Regular cardiac myocyte (primary cell): ENCODE data around the gene E2F8. TPM values are rescaled to one million over a fixed set of nuclear protein-coding genes. Genes with fewer than 3 reads are reported as not detected.

ENCODE experiments used
- total RNA-seq: library from RNA; depleted of rRNA; stranded (reverse); fragments of >200 nt; gene quantifications from 2 replicates; pipeline ENCODE4 v1.2.3, GENCODE V29; 2014

Gene E2F8, protein sequence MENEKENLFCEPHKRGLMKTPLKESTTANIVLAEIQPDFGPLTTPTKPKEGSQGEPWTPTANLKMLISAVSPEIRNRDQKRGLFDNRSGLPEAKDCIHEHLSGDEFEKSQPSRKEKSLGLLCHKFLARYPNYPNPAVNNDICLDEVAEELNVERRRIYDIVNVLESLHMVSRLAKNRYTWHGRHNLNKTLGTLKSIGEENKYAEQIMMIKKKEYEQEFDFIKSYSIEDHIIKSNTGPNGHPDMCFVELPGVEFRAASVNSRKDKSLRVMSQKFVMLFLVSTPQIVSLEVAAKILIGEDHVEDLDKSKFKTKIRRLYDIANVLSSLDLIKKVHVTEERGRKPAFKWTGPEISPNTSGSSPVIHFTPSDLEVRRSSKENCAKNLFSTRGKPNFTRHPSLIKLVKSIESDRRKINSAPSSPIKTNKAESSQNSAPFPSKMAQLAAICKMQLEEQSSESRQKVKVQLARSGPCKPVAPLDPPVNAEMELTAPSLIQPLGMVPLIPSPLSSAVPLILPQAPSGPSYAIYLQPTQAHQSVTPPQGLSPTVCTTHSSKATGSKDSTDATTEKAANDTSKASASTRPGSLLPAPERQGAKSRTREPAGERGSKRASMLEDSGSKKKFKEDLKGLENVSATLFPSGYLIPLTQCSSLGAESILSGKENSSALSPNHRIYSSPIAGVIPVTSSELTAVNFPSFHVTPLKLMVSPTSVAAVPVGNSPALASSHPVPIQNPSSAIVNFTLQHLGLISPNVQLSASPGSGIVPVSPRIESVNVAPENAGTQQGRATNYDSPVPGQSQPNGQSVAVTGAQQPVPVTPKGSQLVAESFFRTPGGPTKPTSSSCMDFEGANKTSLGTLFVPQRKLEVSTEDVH
- under 0.01 and 0.77 TPM in 2 replicates for total RNA-seq

DNA sequence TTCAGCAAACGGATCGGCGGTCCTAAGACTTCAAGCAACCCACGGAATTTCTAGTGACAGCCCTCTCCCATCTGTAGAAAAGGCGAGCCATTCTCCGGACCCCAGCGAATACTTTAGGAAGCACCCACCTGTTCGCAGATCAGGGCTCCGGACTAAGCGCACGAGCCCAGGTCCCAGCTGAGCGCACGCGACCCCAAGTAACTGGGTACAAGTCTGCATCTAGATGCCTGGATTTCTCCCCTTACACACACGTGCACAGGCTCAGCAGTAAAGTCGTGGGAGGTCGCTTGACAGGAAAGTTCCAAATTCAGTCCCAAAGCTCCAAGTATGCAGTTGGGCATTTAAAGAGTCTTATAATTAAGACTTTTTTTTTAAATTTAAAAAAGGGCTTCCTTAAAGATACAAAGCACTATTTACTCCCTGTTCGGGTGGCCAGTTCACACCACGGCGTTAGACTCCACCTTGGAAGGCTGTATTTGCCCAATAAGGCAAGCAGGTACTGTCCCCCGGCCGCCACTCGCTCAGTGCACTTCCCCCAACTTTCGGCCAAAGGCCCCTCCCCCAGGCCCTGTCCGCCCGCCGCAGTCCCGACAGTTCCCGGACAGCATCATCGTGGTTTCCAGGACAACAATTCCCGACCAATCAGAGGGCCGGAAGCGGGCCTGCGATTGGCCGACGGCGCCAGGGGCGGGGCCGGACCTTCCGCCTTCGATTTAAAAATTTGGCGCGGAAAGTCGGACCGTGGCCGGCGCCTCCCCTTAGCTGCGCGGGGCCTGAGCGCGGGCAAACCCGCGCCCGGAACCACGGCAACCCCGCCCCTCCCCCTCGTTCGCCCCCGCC is at the start of gene E2F8:
Gene E2F8 (minus strand): TSS at position 526 of the 840 bp plus-strand sequence. CDS start 824 bp downstream, outside the sequence.

DNA sequence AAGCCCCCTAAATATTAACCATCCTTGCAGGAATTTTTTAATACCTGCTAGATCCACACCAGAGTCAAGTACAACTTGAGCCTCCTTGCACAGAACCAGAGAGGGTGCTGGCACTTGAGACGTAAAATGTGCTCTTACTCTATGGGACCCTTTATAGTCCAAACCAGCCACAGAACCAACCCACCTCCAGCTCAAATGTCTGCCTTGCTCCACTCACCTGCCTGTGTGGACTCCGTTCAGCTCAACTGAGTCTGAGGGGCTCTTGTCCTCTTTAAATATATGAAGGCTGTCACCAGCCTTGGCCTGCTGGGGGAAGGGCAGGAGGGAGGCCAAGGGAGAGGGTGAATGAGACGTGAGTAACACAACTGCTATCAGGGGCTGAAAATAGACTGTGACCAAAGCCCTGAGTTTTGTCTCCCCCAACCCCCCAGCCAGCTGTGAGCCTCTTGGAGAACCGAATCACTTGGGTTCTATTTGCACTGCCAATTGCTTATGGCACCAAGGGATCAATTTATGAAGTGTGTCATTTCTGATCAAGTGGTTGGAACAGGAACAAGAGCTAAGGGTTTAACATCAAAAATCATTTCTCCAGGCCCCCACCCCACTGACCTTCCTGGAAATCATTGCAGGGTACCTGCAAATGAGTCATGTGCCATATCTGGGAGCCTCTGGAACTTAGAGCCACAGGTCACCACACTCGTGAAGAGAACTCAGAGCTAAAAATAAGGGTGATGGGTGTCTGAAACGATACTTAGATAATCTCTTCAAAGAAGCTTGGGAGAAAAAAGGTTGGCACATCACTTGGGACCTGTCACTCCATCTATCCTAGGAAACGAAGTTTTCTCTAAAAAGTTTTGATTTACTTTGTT is 38.8 kb downstream of the E2F8 start, which contains the start of gene CSRP3:
Gene CSRP3 (minus strand): TSS at position 247 of the 869 bp plus-strand sequence. CDS start 9,535 bp downstream, outside the sequence.

Other genes with a start within 250 kb of the E2F8 start
- not detected in 2 replicates for gene MRGPRX2, start 180.2 kb downstream of the E2F8 start, total RNA-seq
- 16.9 and 26.3 TPM in 2 replicates for gene ZDHHC13, start 123.8 kb downstream of the E2F8 start, total RNA-seq
- gene CSRP3, start 39.0 kb downstream of the E2F8 start, total RNA-seq: not detected in 2 replicates